Measurements from ENCODE around the gene BICD2.

- no peak for TF ChIP-seq MAX (IDR thresholded peaks at IDR 0.05)
- TF ChIP-seq, protein P1, sequence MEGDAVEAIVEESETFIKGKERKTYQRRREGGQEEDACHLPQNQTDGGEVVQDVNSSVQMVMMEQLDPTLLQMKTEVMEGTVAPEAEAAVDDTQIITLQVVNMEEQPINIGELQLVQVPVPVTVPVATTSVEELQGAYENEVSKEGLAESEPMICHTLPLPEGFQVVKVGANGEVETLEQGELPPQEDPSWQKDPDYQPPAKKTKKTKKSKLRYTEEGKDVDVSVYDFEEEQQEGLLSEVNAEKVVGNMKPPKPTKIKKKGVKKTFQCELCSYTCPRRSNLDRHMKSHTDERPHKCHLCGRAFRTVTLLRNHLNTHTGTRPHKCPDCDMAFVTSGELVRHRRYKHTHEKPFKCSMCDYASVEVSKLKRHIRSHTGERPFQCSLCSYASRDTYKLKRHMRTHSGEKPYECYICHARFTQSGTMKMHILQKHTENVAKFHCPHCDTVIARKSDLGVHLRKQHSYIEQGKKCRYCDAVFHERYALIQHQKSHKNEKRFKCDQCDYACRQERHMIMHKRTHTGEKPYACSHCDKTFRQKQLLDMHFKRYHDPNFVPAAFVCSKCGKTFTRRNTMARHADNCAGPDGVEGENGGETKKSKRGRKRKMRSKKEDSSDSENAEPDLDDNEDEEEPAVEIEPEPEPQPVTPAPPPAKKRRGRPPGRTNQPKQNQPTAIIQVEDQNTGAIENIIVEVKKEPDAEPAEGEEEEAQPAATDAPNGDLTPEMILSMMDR (IDR thresholded peaks at IDR 0.05; ENCODE audit: low read depth, low read length, missing input control), result peak; percentile 58
- TF ChIP-seq EGR1 (IDR thresholded peaks at IDR 0.05; ENCODE audit: low read depth in 2 of 2), result no peak
- no peak for TF ChIP-seq YY1 (IDR thresholded peaks at IDR 0.05)
- TF ChIP-seq, protein P2, sequence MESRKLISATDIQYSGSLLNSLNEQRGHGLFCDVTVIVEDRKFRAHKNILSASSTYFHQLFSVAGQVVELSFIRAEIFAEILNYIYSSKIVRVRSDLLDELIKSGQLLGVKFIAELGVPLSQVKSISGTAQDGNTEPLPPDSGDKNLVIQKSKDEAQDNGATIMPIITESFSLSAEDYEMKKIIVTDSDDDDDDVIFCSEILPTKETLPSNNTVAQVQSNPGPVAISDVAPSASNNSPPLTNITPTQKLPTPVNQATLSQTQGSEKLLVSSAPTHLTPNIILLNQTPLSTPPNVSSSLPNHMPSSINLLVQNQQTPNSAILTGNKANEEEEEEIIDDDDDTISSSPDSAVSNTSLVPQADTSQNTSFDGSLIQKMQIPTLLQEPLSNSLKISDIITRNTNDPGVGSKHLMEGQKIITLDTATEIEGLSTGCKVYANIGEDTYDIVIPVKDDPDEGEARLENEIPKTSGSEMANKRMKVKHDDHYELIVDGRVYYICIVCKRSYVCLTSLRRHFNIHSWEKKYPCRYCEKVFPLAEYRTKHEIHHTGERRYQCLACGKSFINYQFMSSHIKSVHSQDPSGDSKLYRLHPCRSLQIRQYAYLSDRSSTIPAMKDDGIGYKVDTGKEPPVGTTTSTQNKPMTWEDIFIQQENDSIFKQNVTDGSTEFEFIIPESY (IDR thresholded peaks at IDR 0.05), result no peak
Observed at GRCh38 chr9:92706218-92706940, 58.3 kb downstream of the BICD2 start.
